Gastroesophageal sphincter (tissue), 4 donors: ENCODE results near the gene SMIM35. TPM values are rescaled to one million over a fixed set of nuclear protein-coding genes. Genes with fewer than 3 reads are reported as not detected.

Source experiments
- ATAC-seq: fragments of 150-250 bp; one replicate; pipeline ENCODE4 v1.9.1; 2016; ENCODE audit warnings: mild to moderate bottlenecking, moderate library complexity
- H3K27ac ChIP-seq, 4 donors: fragments of 200-600 bp; sonication (generic) in 3 of 4; 1 replicate in 3 of 4; 2 replicates in 1 of 4; pipeline ENCODE4 v1.5.1; 2016 to 2019
- H3K27me3 ChIP-seq: fragments of 200-600 bp; sonication (generic); one replicate; pipeline ENCODE4 v1.5.1; 2019
- H3K36me3 ChIP-seq, 2 donors: fragments of 200-600 bp; sonication (generic); one replicate each; pipeline ENCODE4 v1.5.1; 2019; ENCODE audit warnings: control low read depth in 1 of 2
- H3K4me1 ChIP-seq, 3 donors: fragments of 200-600 bp; sonication (generic); 1 replicate in 2 of 3; 2 replicates in 1 of 3; pipeline ENCODE4 v1.5.1; 2016 to 2019; ENCODE audit warnings: control low read depth in 2 of 3
- H3K4me3 ChIP-seq, 2 donors: fragments of 200-600 bp; sonication (generic); one replicate each; pipeline ENCODE4 v1.5.1; 2019; ENCODE audit warnings: mild to moderate bottlenecking in 1 of 2, moderate library complexity in 1 of 2
- H3K9me3 ChIP-seq, 3 donors: fragments of 200-600 bp; sonication (generic); one replicate each; pipeline ENCODE4 v1.5.1; 2017 to 2019; ENCODE audit warnings: control low read depth in 2 of 3
- EP300 ChIP-seq: sonication (generic); formaldehyde crosslinking; IDR thresholded peaks from one replicate; pipeline ENCODE4 v1.6.1; 2017; ENCODE audit warnings: antibody characterized with exemption, mild to moderate bottlenecking
- POLR2A ChIP-seq, 2 donors: fragments of 450-650 bp; IDR thresholded peaks; one replicate each; pipeline ENCODE4 v1.6.1; 2017; ENCODE audit warnings: antibody characterized with exemption in 2 of 2, mild to moderate bottlenecking in 2 of 2, moderate library complexity in 1 of 2
- POLR2AphosphoS5 ChIP-seq: sonication (generic); formaldehyde crosslinking; IDR thresholded peaks from one replicate; pipeline ENCODE4 v1.6.1; 2017; ENCODE audit warnings: antibody characterized with exemption
- WGBS, 2 donors: methylation state at CpG; one replicate each; pipeline ENCODE4 v1.1.5; 2018; ENCODE audit warnings: low coverage in 1 of 2; 5-methylcytosine and 5-hydroxymethylcytosine counted together
- total RNA-seq, 4 donors: library from RNA; depleted of rRNA; stranded (reverse); fragments of >200 nt; gene quantifications; one replicate each; pipeline ENCODE4 v1.1.0, GENCODE V29; 2016
- TF ChIP-seq, protein P1 (sequence below), 4 experiments: fragments of 200-600 bp in 2 of 4; fragments of 450-650 bp in 2 of 4; sonication (generic) in 1 of 4; IDR thresholded peaks; one replicate each; pipeline ENCODE4 v1.5.1; 2017 to 2019; ENCODE audit warnings: antibody characterized with exemption in 4 of 4, mild to moderate bottlenecking in 2 of 4, moderate library complexity in 2 of 4

SMIM35 gene
- total RNA-seq, 4 donors from 2014 or later = 0.13 TPM; not detected in 3

- peaks cover 0 to 8% (median 0%) of the 10 kb centered on the region in 3 donors for H3K4me1 ChIP-seq
- H3K9me3 ChIP-seq = peaks cover 0 to 8% (median 0%) of the 10 kb centered on the region in 3 donors
- peaks cover 8% of the 10 kb centered on the region for H3K27me3 ChIP-seq
- H3K27ac ChIP-seq = no peak overlapping the region
- TF ChIP-seq, protein P1, sequence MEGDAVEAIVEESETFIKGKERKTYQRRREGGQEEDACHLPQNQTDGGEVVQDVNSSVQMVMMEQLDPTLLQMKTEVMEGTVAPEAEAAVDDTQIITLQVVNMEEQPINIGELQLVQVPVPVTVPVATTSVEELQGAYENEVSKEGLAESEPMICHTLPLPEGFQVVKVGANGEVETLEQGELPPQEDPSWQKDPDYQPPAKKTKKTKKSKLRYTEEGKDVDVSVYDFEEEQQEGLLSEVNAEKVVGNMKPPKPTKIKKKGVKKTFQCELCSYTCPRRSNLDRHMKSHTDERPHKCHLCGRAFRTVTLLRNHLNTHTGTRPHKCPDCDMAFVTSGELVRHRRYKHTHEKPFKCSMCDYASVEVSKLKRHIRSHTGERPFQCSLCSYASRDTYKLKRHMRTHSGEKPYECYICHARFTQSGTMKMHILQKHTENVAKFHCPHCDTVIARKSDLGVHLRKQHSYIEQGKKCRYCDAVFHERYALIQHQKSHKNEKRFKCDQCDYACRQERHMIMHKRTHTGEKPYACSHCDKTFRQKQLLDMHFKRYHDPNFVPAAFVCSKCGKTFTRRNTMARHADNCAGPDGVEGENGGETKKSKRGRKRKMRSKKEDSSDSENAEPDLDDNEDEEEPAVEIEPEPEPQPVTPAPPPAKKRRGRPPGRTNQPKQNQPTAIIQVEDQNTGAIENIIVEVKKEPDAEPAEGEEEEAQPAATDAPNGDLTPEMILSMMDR (IDR thresholded peaks at IDR 0.05) = no peak
- TF ChIP-seq POLR2AphosphoS5 = no peak
- no peak for TF ChIP-seq EP300
- no peak for TF ChIP-seq POLR2A (IDR thresholded peaks at IDR 0.05)
- no peak overlapping the region for H3K4me3 ChIP-seq
- no CpG with 5 or more reads among the region's 3 CpGs for WGBS, 2 donors
- H3K36me3 ChIP-seq = peaks cover 0 to 48% of the 10 kb centered on the region in 2 donors
- no peak for ATAC-seq
Observed at GRCh38 chr11:117999354-117999993, 87.3 kb downstream of the SMIM35 start.

GRCh38 chr11:117998664-117999353 is 88.0 kb downstream of the SMIM35 start:
- H3K27ac ChIP-seq = no peak overlapping the region
- TF ChIP-seq POLR2AphosphoS5 = no peak
- TF ChIP-seq EP300 = no peak
- no peak for TF ChIP-seq POLR2A (IDR thresholded peaks at IDR 0.05)
- TF ChIP-seq, protein P1 (IDR thresholded peaks at IDR 0.05) = no peak
- H3K4me1 ChIP-seq = peaks cover 0 to 8% (median 0%) of the 10 kb centered on the region in 3 donors
- H3K27me3 ChIP-seq = peaks cover 7% of the 10 kb centered on the region
- H3K4me3 ChIP-seq = no peak overlapping the region
- peaks cover 0 to 3% (median 0%) of the 10 kb centered on the region in 3 donors for H3K9me3 ChIP-seq
- ATAC-seq = no peak
- no CpG with 5 or more reads among the region's 10 CpGs for WGBS, 2 donors
- peaks cover 0 to 54% of the 10 kb centered on the region in 2 donors for H3K36me3 ChIP-seq

DNA sequence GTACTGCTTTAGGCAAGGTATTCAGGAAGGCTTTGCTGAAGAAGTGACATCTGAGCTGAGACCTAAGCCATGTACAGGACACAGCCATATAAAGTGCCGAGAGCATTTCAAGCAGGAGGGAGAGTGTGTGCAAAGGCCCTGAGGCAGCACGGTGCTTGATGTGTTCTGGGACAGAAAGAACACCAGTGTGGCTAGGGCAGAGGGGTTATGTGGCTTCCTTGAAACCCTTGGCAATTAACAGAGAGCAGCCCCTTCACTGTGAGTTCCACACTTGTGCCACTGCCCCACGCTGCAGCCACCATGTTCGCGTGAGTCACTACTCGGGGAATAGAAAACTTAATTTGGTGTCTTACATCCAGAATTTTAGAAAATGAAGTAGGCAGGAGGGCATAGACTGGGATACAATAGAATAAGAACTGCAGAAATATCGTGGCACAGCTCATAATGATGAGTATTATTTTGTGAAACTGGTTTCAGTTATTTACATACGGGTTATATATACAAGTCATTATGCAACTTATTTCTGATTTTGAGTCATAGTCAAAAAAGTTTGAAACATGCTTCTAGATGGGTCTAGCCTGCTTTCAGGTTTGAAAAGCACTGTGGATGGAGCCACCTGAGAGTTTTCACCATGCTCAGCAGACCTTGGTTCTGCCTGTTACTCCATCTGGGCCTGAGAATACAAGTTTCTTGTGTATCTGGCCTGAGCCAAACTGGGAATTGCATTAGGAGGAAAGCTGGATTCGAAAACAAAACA is 88.8 kb downstream of the SMIM35 start:
- Histone ChIP-seq H3K4me1 (peaks cover 0 to 8% (median 0%) of the 10 kb centered on the region in 3 donors), H3K27ac (no peak overlapping the region), H3K27me3 (no peaks in the 10 kb centered on the region), H3K36me3 (peaks cover 0 to 57% of the 10 kb centered on the region in 2 donors), H3K9me3 (no peaks in the 10 kb centered on the region), H3K4me3 (no peak overlapping the region)
- no peak for ATAC-seq
- 85 to 91% methylated on average over 8 to 9 of the region's 9 CpGs for WGBS, 2 donors
- no peak for TF ChIP-seq POLR2A (IDR thresholded peaks at IDR 0.05)
- TF ChIP-seq, protein P1 (IDR thresholded peaks at IDR 0.05) = no peak
- TF ChIP-seq EP300 = no peak
- TF ChIP-seq POLR2AphosphoS5 = no peak

DNA sequence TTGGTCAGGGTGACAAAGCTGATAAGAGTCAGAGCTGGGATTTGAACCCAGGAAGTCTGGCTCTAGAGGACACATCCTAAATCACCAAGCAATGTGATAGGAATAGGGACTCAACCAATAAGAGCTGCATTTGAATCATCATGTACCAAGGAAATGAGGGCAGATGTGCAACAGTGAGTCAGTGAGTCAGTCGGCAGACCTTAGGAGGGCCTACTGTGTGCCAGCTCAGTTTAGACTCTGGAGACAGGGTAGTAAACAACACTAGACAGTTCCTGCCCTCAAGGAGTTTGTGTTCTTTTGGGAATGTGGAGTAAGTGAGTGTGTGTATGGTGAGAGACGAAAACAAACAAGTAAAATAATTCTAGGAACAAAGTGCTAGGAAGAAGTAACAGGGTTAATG is 89.4 kb downstream of the SMIM35 start:
- TF ChIP-seq POLR2AphosphoS5 (no peak), EP300 (no peak), POLR2A (IDR thresholded peaks at IDR 0.05) (no peak)
- TF ChIP-seq, protein P1 (IDR thresholded peaks at IDR 0.05) = no peak
- WGBS, 2 donors = 88 to 92% methylated on average over 1 to 2 of the region's 2 CpGs

More for the DNA sequence above, 89.4 kb downstream of the SMIM35 start:
- H3K27me3 ChIP-seq = no peaks in the 10 kb centered on the region
- no peak overlapping the region for H3K27ac ChIP-seq
- no peaks in the 10 kb centered on the region for H3K9me3 ChIP-seq
- H3K36me3 ChIP-seq = peaks cover 0 to 57% of the 10 kb centered on the region in 2 donors
- H3K4me1 ChIP-seq = peaks cover 0 to 7% (median 0%) of the 10 kb centered on the region in 3 donors
- no peak overlapping the region for H3K4me3 ChIP-seq
- no peak for ATAC-seq
